Measurements from ENCODE around the gene COL6A3. TPM values are rescaled to one million over a fixed set of nuclear protein-coding genes. Genes with fewer than 3 reads are reported as not detected.
A peak's percentile ranks its signal among the peaks of the same experiment; 100 is the strongest.

The COL6A3 gene
- total RNA-seq, 2 donors from 2014 or later: 26.9 to 86.9 TPM

- H3K4me1 ChIP-seq (replicated peaks): no peaks in the 10 kb centered on the region
- TF ChIP-seq, protein P1, sequence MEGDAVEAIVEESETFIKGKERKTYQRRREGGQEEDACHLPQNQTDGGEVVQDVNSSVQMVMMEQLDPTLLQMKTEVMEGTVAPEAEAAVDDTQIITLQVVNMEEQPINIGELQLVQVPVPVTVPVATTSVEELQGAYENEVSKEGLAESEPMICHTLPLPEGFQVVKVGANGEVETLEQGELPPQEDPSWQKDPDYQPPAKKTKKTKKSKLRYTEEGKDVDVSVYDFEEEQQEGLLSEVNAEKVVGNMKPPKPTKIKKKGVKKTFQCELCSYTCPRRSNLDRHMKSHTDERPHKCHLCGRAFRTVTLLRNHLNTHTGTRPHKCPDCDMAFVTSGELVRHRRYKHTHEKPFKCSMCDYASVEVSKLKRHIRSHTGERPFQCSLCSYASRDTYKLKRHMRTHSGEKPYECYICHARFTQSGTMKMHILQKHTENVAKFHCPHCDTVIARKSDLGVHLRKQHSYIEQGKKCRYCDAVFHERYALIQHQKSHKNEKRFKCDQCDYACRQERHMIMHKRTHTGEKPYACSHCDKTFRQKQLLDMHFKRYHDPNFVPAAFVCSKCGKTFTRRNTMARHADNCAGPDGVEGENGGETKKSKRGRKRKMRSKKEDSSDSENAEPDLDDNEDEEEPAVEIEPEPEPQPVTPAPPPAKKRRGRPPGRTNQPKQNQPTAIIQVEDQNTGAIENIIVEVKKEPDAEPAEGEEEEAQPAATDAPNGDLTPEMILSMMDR (IDR thresholded peaks at IDR 0.05): no peak
- TF ChIP-seq POLR2A (IDR thresholded peaks at IDR 0.05) (no peak), POLR2AphosphoS5 (IDR thresholded peaks at IDR 0.05) (no peak)
- no peaks in the 10 kb centered on the region for H3K9me3 ChIP-seq
- intact Hi-C loops (cut with DNase I): no loop called here
- H3K36me3 ChIP-seq: no peaks in the 10 kb centered on the region
- 82% methylated on average over 14 of the region's 14 CpGs for WGBS
- no peak for DNase-seq (ENCODE audit: low spot score)
- peak overlapping the region; percentile 45 to 56 for H3K27ac ChIP-seq
- H3K27me3 ChIP-seq (replicated peaks; ENCODE audit: insufficient read depth): no peaks in the 10 kb centered on the region
- no peak overlapping the region for H3K4me3 ChIP-seq
Observed at GRCh38 chr2:237327175-237327950, 86.6 kb downstream of the COL6A3 start.

- TF ChIP-seq POLR2A (IDR thresholded peaks at IDR 0.05) (no peak), POLR2AphosphoS5 (IDR thresholded peaks at IDR 0.05) (peak; percentile 53)
- no peaks in the 10 kb centered on the region for H3K4me1 ChIP-seq (replicated peaks)
- intact Hi-C loops (cut with DNase I): no loop called here
- H3K27me3 ChIP-seq (replicated peaks; ENCODE audit: insufficient read depth): no peaks in the 10 kb centered on the region
- WGBS: 31% methylated on average over 12 of the region's 12 CpGs
- no peaks in the 10 kb centered on the region for H3K9me3 ChIP-seq
- peak overlapping the region; percentile 45 to 56 for H3K27ac ChIP-seq
- H3K4me3 ChIP-seq: no peak overlapping the region
- DNase-seq (ENCODE audit: low spot score): no peak
- no peaks in the 10 kb centered on the region for H3K36me3 ChIP-seq
Observed at GRCh38 chr2:237326266-237327171, 87.4 kb downstream of the COL6A3 start.

DNA sequence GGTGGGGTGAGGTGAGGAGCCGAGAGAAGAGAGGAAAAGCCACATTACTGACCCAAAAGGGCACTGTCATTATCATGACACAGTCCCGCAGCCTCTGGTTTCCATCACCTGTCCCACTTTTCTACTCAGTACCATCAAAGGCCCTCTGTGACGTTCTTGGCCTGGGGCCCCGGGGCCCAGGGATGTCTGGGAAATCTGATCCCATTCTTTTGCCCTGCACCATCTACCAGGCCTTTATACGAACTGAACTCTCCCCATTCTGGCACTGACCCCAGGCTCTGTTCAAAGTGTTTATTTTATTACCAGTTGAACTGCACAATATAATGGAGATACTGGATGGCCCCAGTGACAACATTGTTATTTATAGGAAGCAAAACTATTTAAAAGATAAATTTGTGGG lies 89.1 kb downstream of the COL6A3 start:
- intact Hi-C loops (cut with DNase I): no loop called here

DNA sequence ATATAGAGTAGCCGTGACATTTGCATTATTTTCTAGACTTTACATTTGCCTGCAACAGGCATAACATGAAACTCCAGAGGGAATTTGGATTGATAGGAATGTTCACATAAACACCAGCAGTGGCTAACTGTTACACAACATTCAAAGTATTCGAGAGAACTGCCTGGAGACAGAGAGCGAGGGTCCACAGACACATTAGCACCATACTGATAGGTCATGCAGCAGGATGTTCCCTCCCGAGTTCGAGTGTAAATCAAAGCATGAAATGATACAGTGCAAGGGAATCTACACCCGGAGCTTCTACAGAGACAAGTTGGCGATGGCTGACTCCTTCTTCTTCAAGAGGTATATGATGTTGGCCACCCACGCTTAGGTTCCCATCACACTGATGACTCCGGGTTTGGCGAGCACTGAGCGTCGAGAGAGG lies 89.5 kb downstream of the COL6A3 start:
- Histone ChIP-seq H3K36me3 (no peaks in the 10 kb centered on the region), H3K4me1 (replicated peaks) (no peaks in the 10 kb centered on the region), H3K9me3 (no peaks in the 10 kb centered on the region), H3K4me3 (no peak overlapping the region), H3K27me3 (replicated peaks; ENCODE audit: insufficient read depth) (no peaks in the 10 kb centered on the region), H3K27ac (peak overlapping the region; percentile 17 to 27)
- intact Hi-C loops (cut with DNase I): no loop called here
- WGBS: 73% methylated on average over 12 of the region's 12 CpGs
- no peak for DNase-seq (ENCODE audit: low spot score)
- TF ChIP-seq POLR2AphosphoS5 (IDR thresholded peaks at IDR 0.05) (no peak), POLR2A (IDR thresholded peaks at IDR 0.05) (no peak)
- TF ChIP-seq, protein P1 (IDR thresholded peaks at IDR 0.05): no peak

More for the DNA sequence above, 89.1 kb downstream of the COL6A3 start:
- TF ChIP-seq, protein P1 (IDR thresholded peaks at IDR 0.05): no peak
- TF ChIP-seq POLR2AphosphoS5 (IDR thresholded peaks at IDR 0.05) (peak; percentile 43), POLR2A (IDR thresholded peaks at IDR 0.05) (no peak)
- Histone ChIP-seq H3K27me3 (replicated peaks; ENCODE audit: insufficient read depth) (no peaks in the 10 kb centered on the region), H3K36me3 (no peaks in the 10 kb centered on the region), H3K4me1 (replicated peaks) (no peaks in the 10 kb centered on the region), H3K9me3 (no peaks in the 10 kb centered on the region), H3K4me3 (no peak overlapping the region), H3K27ac (peak overlapping the region; percentile 27 to 56)
- DNase-seq (ENCODE audit: low spot score): peak; percentile 32
- 43% methylated on average over 5 of the region's 5 CpGs for WGBS

- H3K9me3 ChIP-seq: no peaks in the 10 kb centered on the region
- H3K4me1 ChIP-seq (replicated peaks): no peaks in the 10 kb centered on the region
- WGBS: 93% methylated on average over 8 of the region's 8 CpGs
- no peaks in the 10 kb centered on the region for H3K27me3 ChIP-seq (replicated peaks; ENCODE audit: insufficient read depth)
- intact Hi-C loops (cut with DNase I): no loop called here
- no peaks in the 10 kb centered on the region for H3K36me3 ChIP-seq
- TF ChIP-seq, protein P1 (IDR thresholded peaks at IDR 0.05): no peak
- TF ChIP-seq POLR2A (IDR thresholded peaks at IDR 0.05) (no peak), POLR2AphosphoS5 (IDR thresholded peaks at IDR 0.05) (no peak)
- DNase-seq (ENCODE audit: low spot score): no peak
- H3K27ac ChIP-seq: no peak overlapping the region
- no peak overlapping the region for H3K4me3 ChIP-seq
Observed at GRCh38 chr2:237323656-237324055, 90.3 kb downstream of the COL6A3 start.

All from prostate gland (tissue), 2 donors.